Measurements from ENCODE around the gene EFHC1. TPM values are rescaled to one million over a fixed set of nuclear protein-coding genes. Genes with fewer than 3 reads are reported as not detected.

The EFHC1 gene
- total RNA-seq, 1 experiment from 2014 or later = 12.4 TPM

DNA sequence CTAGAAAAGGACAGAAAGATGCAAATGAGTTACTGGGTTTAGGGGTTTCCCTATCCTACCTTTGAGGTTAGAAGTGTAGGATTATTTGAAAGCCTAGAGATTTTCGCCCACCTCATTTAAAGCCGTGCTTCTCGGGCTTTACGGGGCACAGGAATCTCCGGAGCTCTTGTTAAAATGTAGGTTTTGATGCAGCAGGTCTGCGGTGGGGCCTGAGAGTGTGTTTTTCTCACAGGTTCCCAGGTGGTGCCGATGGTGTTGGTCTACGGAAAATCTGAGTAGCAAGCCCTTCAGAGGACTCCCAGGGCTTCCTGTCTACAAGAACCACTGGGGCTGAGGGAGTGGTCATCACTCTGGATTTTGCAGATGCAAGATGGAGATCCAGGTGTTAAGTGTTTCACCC, 109.2 kb downstream of the EFHC1 start (continued):
- TF ChIP-seq, protein P1, sequence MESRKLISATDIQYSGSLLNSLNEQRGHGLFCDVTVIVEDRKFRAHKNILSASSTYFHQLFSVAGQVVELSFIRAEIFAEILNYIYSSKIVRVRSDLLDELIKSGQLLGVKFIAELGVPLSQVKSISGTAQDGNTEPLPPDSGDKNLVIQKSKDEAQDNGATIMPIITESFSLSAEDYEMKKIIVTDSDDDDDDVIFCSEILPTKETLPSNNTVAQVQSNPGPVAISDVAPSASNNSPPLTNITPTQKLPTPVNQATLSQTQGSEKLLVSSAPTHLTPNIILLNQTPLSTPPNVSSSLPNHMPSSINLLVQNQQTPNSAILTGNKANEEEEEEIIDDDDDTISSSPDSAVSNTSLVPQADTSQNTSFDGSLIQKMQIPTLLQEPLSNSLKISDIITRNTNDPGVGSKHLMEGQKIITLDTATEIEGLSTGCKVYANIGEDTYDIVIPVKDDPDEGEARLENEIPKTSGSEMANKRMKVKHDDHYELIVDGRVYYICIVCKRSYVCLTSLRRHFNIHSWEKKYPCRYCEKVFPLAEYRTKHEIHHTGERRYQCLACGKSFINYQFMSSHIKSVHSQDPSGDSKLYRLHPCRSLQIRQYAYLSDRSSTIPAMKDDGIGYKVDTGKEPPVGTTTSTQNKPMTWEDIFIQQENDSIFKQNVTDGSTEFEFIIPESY (IDR thresholded peaks at IDR 0.05; ENCODE audit: extremely low read depth, insufficient replicate concordance, low read length) = no peak
- TF ChIP-seq EZH2phosphoT487 (IDR thresholded peaks at IDR 0.05; ENCODE audit: borderline replicate concordance) = no peak
- no peak for TF ChIP-seq JUND (IDR thresholded peaks at IDR 0.05)
- TF ChIP-seq CEBPB (IDR thresholded peaks at IDR 0.05; ENCODE audit: low read depth) = no peak
- TF ChIP-seq SRF (IDR thresholded peaks at IDR 0.05; ENCODE audit: low read depth) = no peak
- no peak for TF ChIP-seq CTCF (IDR thresholded peaks at IDR 0.05 in 2 of 3, conservative IDR thresholded peaks at IDR 0.05 in 1 of 3; ENCODE audit: borderline replicate concordance in 1 of 3, insufficient read depth in 1 of 3, low read depth in 2 of 3, low read length in 2 of 3)
- no peak for TF ChIP-seq FOSL1 (IDR thresholded peaks at IDR 0.05; ENCODE audit: low read depth)
- TF ChIP-seq CBX3 (IDR thresholded peaks at IDR 0.05; ENCODE audit: low read depth) = no peak
- no peak for TF ChIP-seq EGR1 (IDR thresholded peaks at IDR 0.05; ENCODE audit: low read depth)
- TF ChIP-seq YY1 (IDR thresholded peaks at IDR 0.05; ENCODE audit: extremely low read depth, insufficient replicate concordance, low read depth, low read length) = no peak
- TF ChIP-seq, protein P2, sequence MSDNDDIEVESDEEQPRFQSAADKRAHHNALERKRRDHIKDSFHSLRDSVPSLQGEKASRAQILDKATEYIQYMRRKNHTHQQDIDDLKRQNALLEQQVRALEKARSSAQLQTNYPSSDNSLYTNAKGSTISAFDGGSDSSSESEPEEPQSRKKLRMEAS (IDR thresholded peaks at IDR 0.05) = no peak

GRCh38 chr6:52530351-52530750, 110.2 kb downstream of the EFHC1 start:
- CTCF ChIA-PET = no interaction called here
- Histone ChIP-seq H3K4me2 (ENCODE audit: low read length) (no peak overlapping the region), H3K4me1 (ENCODE audit: control insufficient read depth in 1 of 2, insufficient read depth in 2 of 2, low read length in 2 of 2) (peaks cover 0 to 6% of the 10 kb centered on the region in 2 experiments; a peak in 1 of 4 replicates), H3K79me2 (ENCODE audit: insufficient read depth, low read length) (no peaks in the 10 kb centered on the region), H3K36me3 (ENCODE audit: control insufficient read depth in 1 of 2, insufficient read depth in 2 of 2, low read length in 2 of 2) (no peaks in the 10 kb centered on the region), H3K9ac (ENCODE audit: low read length) (no peak overlapping the region), H3K27ac (ENCODE audit: low read depth, low read length) (no peak overlapping the region), H4K20me1 (ENCODE audit: insufficient read depth) (no peaks in the 10 kb centered on the region), H3K9me3 (ENCODE audit: control insufficient read depth in 1 of 2, insufficient read depth in 1 of 2, low read depth in 1 of 2, low read length in 2 of 2) (no peaks in the 10 kb centered on the region), H3K27me3 (ENCODE audit: insufficient read depth, low read length) (no peaks in the 10 kb centered on the region), H3K4me3 (replicated peaks in 1 of 2; ENCODE audit: low read depth in 1 of 2, low read length in 2 of 2) (no peak overlapping the region), H2AFZ (ENCODE audit: low read depth, low read length, poor library complexity, severe bottlenecking) (no peak overlapping the region), H3K9me2 (ENCODE audit: insufficient read depth) (no peaks in the 10 kb centered on the region)
- TF ChIP-seq EZH2phosphoT487 (IDR thresholded peaks at IDR 0.05; ENCODE audit: borderline replicate concordance) (no peak), POLR2AphosphoS5 (IDR thresholded peaks at IDR 0.05; ENCODE audit: low read depth, low read length) (no peak), YY1 (IDR thresholded peaks at IDR 0.05; ENCODE audit: extremely low read depth, insufficient replicate concordance, low read depth, low read length) (no peak), ELF1 (IDR thresholded peaks at IDR 0.05; ENCODE audit: borderline replicate concordance, low read depth) (no peak), SIN3A (IDR thresholded peaks at IDR 0.05; ENCODE audit: low read depth) (no peak), CBX3 (IDR thresholded peaks at IDR 0.05; ENCODE audit: low read depth) (no peak), JUND (IDR thresholded peaks at IDR 0.05) (no peak), ATF3 (IDR thresholded peaks at IDR 0.05) (no peak), TCF7L2 (IDR thresholded peaks at IDR 0.05; ENCODE audit: borderline replicate concordance, extremely low read depth, insufficient read depth, insufficient read length) (no peak), RAD21 (IDR thresholded peaks at IDR 0.05; ENCODE audit: low read depth) (no peak), SRF (IDR thresholded peaks at IDR 0.05; ENCODE audit: low read depth) (no peak)
- POLR2A ChIA-PET = no interaction called here
- no TSS peak for BruUV-seq (replicated peaks)
- ATAC-seq = no peak
- RAD21 ChIA-PET (ENCODE audit: low non-redundant PET in 1 of 2, low total read pairs in 2 of 2, uncharacterized antibody in 2 of 2, unreplicated experiment in 2 of 2) = no interaction called here
- intact Hi-C loops (cut with micrococcal nuclease) = no loop called here
- DNase-seq (ENCODE audit: low read depth, low spot score) = no peak

All from HCT116 (cell line).